Ovary (tissue), 3 donors: ENCODE measurements around the gene EYA2.

Source experiments
- EP300 ChIP-seq: sonication (generic); formaldehyde crosslinking; IDR thresholded peaks from one replicate; pipeline ENCODE4 v1.6.1; 2017; ENCODE audit warnings: antibody characterized with exemption
- POLR2A ChIP-seq: fragments of 450-650 bp; IDR thresholded peaks from one replicate; pipeline ENCODE4 v1.6.1; 2017; ENCODE audit warnings: antibody characterized with exemption, mild to moderate bottlenecking, moderate library complexity
- TF ChIP-seq, protein P1 (sequence below), 3 donors: fragments of 450-650 bp in 2 of 3; fragments of 200-600 bp in 1 of 3; IDR thresholded peaks; one replicate each; pipeline versions ENCODE4 v1.5.1 to v1.8.0; 2016 to 2022; ENCODE audit warnings: antibody characterized with exemption in 3 of 3, mild to moderate bottlenecking in 1 of 3
- donor health status: DM: no; HTN: no; CAD: no.

DNA sequence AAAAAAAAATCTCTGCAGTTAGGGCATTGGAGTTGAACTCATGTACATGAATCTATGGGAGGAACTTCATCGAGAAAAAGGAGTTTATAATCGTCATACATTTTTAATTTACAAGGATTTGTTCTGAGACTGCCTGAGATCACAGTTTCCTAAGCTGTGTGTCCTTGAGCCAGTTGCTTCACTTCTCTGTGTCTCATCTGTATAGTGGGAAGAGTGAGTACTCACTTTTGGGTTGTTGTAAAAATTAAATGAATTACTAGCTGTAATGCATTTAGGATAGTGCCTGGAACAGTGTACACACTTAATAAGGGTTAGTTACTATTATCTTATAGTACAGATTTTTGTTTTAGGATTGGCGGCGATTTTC lies 42.5 kb downstream of the EYA2 start:
- TF ChIP-seq, protein P1, sequence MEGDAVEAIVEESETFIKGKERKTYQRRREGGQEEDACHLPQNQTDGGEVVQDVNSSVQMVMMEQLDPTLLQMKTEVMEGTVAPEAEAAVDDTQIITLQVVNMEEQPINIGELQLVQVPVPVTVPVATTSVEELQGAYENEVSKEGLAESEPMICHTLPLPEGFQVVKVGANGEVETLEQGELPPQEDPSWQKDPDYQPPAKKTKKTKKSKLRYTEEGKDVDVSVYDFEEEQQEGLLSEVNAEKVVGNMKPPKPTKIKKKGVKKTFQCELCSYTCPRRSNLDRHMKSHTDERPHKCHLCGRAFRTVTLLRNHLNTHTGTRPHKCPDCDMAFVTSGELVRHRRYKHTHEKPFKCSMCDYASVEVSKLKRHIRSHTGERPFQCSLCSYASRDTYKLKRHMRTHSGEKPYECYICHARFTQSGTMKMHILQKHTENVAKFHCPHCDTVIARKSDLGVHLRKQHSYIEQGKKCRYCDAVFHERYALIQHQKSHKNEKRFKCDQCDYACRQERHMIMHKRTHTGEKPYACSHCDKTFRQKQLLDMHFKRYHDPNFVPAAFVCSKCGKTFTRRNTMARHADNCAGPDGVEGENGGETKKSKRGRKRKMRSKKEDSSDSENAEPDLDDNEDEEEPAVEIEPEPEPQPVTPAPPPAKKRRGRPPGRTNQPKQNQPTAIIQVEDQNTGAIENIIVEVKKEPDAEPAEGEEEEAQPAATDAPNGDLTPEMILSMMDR (IDR thresholded peaks at IDR 0.05): no peak
- TF ChIP-seq POLR2A (no peak), EP300 (no peak)
